NCI-H82 (cell line): Measurements from ENCODE around the gene WDR33.
"Not testable (repeated sequence)": the region's sequence is repeated elsewhere in the genome, so short reads cannot be mapped to it uniquely, and the experiment has no call there.

ENCODE experiments used
- DNase-seq: peaks from one replicate; lab custom pipeline; 2025; lab: John Stamatoyannopoulos, UW

The WDR33 gene

DNA sequence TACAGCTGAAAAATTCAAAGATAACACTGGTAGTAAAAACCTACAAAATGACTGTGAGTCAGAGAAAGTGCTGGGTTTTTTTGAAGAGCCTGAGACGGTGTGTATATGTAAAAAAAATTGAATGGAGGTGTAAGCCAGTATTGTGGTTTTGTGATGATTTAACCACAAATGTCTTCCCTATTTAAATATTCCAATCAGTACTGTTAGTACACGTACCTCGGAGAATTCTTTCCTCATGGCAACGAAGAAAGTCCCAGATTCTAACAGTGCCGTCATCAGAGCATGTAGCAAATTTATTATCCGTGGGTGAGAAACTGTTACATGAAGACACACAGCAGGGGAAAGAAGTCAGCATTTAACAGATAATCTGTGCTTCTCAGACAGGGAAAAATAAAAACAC is 48.1 kb downstream of the WDR33 start:
- DNase-seq = no peak

DNA sequence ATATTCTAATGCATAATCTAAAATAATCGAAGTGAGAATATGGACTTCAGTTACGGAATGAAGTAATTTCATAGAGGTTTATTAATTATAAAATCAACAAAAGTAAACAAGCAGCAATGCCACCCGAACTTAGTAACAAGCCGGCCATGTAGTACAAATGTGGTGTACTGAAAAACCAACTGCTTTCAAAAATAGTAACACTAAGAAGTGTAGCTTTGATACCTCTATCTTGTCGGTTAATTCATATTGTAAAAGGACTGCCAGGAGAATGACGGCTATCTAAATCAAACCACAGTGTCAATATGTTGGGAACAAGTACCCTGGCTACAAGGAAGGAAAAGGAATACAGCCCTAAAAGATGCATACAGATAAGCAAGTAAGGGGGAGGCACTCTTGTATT is 48.5 kb downstream of the WDR33 start:
- no peak for DNase-seq

DNA sequence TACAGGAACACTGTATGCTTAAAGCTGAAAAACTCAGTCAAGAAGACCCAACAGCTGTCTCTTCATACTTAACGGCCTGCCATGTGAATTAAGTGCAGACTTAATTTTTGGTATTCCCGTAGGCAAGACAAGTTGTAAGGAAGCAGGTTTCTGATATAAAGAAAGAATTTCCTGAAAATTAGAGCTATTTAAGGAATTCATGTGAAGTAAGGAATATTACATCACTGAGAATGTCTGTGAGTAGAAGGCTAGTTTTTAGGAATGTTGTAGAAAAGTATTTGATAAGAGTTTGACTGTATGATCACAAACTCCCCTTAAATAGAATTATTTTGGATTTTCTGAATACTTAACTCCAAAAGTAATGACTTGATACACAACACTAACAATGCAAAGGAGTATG is 51.0 kb downstream of the WDR33 start:
- DNase-seq = no peak

DNA sequence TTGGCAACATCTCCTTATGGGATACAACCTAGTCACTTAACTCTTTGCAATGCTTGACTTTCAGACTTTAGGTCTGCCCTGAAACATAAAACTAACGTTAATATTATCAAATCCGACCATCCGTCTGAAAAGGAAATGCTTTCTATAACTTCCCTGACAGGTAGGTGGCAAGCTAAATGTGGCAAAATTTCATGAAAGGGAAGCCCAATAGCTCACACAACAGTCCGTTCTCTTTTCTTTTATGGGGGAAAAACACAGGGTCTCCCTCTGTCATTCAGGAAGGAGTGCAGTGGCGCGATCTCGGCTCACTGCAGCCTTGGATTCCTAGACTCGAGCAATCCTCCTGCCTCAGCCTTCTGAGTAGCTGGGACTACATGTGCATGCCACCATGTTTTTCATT is 56.8 kb downstream of the WDR33 start:
- DNase-seq = no peak

GRCh38 chr2:127753374-127753773 is 57.6 kb downstream of the WDR33 start:
- DNase-seq = no peak

DNA sequence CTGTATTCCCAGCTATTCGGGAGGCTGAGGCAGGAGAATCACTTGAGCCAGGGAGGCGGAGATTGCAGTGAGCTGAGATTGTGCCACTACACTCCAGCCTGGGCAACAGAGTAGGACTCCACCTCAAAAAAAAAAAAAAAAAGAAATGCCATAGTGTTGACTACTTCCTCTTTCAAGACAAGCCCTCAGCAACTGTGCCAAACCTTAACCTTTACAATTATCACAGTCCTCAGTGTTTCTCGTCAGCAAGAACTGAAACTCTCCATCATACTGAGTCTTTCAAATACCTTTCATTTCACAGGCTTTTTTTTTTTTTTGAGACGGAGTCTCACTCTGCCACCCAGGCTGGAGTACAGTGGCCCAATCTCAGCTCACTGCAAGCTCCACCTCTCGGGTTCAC is 61.4 kb downstream of the WDR33 start:
- not testable (repeated sequence) for DNase-seq

DNA sequence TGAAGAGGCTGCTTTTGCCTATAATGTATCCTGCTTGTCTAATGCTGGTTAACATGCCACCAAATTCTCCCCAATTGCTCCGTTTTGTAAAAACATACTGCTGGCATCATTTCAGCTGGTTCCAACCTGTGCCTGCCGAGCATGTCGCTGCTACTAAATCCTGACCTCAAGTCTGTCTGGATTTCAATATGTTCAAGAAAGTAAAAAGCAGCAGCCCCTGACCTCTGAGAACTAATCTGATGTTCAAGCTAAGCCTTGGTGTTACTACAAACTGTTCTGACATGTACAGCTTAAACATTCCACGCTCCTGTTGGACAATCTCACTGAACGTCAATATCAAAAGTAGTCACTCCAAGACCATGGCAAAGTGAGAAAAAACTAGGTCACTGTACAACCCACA is 63.4 kb downstream of the WDR33 start:
- no peak for DNase-seq

DNA sequence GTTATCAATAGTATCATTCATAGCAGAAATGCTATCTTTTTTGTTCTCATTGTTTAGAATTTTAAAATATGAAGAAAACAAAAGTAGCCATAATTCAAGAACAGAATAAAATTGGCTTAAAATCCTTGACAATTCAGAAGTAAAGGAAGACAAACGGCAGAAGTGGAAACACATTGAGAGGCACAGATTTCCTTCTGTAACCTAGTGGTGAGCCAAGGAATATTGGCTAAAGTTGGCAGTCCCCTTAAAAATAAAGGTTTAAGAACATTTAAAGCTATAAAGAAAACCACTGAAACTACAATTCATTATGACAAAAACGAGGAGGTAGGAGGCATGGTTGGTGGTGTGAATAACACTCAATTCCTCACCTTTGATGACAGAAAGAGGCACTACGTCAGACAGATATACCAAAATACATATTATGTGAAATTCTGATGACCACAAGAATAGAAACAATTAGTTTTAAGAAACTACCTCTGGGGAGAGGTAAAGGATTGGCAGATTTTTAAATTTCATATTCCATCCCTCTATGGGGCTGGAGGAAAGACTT is 67.4 kb downstream of the WDR33 start:
- DNase-seq = no peak

DNA sequence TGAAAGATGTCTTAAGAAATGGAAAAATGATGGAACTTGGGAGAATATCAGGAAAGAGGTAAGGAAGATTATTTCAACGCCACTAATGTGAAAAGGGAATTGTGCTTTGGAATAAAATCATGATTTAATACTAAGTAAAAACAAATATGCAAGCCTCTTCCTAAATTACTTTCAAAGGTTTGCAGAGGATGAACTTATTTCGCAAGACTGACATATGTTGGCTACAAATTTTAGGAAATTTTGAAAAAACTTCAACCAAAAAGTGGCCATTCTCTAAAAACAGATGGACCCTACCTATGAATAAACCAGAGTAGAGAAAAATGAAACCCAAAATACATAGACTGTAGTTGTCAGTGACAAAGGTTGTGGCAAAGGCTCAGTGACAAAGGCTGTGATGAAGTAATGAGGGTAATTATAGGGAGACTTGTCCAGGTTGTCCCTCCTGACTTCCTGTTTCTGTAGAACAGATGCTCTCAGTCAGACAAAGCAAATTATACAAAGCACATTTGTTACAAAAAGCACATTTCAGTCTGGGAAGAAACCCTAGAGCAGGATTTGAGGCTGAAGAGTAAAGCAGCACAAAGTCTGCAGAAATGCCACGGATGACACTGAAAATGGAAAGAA is 70.2 kb downstream of the WDR33 start:
- peak; percentile 13 for DNase-seq

- no peak for DNase-seq
Measured at GRCh38 chr2:127739800-127740199, 71.2 kb downstream of the WDR33 start.

GRCh38 chr2:127737892-127738291 is 73.1 kb downstream of the WDR33 start:
- no peak for DNase-seq

- no peak for DNase-seq
Measured at GRCh38 chr2:127735537-127736399, 75.2 kb downstream of the WDR33 start.

DNA sequence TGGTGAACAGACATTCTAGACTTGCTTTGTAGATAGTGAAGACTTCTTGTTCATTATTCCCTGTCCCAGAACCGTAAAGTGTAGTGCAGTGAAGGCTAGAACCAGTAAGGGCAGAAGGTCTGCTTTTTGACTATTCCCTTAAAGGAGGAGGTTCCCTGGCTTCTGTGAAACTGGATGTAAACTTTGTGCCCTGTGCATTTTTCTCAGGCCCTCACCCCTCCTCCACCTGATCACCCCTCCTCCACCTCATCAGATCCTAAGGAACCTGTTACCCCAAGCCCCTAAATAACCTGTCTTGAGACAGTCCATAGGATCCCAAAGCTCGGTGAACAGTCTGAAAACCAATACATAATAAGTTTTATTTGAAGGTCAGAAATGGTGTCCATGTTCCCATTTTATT is 75.9 kb downstream of the WDR33 start:
- no peak for DNase-seq

DNA sequence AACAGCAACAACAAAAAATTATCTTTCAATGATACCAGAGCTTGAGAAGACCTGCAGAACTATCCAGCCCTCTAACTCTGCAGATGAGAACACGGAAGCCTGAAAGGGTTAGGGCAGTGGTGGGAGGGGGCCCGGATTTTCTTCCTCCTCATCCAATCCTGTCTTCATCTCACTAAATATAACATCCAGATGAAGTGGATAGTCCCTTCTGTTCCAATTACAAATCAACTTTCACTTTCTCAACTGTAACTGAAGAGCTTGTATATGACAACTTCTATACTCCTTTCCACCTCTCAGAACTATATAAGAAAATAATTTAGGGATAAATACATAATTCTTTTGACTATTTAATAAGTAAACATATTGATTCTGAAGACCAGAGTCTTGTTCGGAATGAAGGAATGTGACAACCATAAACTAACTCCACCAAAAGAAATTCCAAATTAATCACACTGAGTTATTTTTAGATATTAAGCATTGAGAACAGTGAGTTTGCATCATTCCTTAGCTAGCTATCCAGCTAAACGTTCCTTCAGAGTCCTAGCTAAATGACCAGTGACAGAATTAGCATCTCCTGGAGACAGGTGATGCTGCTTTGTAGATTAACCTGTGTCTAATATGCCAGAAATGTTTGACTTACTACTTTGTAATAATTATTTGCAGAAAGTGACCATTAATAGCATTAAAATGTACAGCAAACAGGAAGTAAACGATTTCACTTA is 77.0 kb downstream of the WDR33 start:
- DNase-seq = no peak

DNA sequence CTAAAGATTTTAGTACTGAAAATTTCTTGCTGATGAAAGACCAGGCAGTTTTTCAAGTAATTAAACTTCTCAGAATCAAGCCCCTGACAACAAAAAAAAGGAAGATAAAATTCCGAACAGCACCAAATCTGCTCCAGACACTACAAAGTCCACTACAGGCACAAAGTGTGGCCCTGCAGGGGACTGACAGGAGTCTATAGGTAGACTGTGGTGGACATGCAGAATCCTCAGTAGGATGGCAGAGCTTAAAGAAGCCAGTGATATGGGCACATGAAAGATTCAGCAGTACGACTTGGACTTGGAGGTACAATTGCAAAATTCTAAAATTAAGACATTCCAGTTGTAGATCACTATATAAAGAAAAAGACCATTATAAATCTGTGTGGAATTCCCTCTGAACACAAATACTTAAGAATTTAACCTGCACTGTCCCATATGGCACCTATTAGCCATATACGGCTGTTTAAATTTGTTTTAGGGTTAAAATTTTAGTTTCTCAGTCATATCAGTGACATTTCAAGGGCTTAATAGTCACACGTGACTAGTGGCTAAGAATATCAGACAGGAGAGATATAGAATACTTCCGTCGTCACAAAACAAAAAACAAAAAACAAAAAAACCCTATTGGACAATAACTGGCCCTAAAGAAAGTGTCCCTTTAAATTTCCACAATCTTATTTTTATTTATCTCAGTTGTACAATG is 77.7 kb downstream of the WDR33 start:
- DNase-seq = no peak

DNA sequence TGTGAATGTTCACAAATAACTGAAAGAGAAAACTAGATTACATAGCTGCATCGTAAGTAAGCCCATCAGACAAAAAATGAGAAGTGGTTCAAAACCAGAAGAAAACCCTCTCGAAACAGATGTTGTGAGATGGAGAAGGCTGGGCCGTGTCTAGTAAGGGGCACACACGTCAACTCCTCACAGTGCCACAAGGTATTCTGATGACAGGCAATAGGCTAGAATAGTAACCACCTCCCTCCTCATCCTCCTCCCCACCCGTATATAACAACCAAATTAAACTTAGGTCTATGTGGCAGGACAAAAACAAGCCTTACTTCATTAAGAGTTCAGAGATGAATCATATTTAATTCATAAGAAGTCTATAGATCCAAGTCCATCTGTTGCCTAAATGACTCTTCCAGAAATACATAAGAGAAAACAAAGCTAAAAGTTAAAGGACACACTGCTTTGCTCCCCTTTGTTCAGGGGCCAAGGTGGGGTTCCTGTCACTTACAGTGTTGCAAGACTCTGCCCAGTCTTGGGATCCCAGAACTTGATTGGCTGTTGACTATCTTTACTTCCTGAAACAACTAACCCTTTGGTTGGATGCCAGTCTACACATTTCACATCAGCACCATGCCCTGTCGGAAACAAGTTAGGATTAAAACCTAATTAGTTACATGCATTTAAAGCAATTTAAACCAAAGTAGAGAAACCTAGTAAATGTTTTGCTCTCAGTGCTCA is 84.7 kb downstream of the WDR33 start:
- no peak for DNase-seq

DNA sequence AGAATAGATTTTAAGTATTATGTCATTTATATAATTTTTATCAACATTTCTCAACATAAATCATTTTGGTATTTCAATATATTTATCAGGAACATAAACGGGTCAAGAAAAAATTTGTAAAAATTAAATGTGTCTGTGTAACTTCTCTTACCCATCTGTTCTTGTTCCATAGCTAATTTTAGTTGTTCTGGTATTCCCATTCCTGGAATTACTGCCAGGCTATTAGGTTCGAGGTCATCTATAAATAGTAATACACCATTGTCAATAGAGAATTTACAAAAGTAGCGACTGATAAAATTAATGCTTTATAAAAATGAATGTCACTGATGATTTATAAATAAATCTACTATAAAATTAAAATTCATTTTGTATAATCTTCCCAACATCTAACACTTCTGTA is 88.2 kb downstream of the WDR33 start:
- DNase-seq = no peak

- no peak for DNase-seq
Measured at GRCh38 chr2:127721978-127722355, 89.0 kb downstream of the WDR33 start.

DNA sequence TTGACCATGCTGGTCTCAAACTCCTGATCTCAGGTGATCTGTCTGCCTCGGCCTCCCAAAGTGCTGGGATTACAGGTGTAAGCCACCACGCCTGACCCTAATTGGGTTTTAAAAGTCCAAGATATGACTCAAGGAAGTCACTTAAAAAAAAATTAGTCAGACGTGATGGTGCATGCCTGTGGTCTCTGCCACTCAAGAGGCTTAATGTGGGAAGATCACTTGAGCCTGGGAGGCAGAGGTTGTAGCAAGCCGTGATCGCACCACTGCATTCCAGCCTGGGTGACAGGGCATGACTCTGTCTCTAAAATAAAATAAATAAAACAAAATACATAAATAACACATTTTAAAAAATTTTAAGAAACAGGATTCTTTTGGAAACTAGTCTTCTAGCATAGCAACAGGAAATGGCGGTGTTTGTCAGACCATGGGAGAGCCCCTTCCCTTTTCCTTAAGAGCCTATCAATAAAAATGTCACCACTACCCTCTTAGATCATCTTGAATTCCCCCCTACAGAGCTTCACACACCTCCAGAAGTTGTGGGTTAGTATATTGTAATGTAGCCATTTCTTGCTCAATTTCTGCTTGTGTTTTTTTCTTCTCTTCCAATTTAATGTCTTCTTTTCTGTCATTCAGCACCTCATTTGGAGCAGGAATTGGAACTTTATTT is 89.5 kb downstream of the WDR33 start:
- no peak for DNase-seq

GRCh38 chr2:127719301-127720218 is 91.4 kb downstream of the WDR33 start:
- no peak for DNase-seq
